Karpas-422 (cell line): ENCODE data around the gene PAPPA. TPM values are rescaled to one million over a fixed set of nuclear protein-coding genes. Genes with fewer than 3 reads are reported as not detected.

ENCODE experiments used
- DNase-seq: peaks from one replicate; pipeline ENCODE4 v3.0.0-alpha.2; 2015
- H2AFZ ChIP-seq: fragments of 200-600 bp; sonication (generic); 2 replicates; pipeline ENCODE4 v1.6.1; 2014; ENCODE audit warnings: antibody characterized with exemption, low read length, mixed read lengths
- H3K27ac ChIP-seq: fragments of 200-600 bp; sonication (generic); 2 replicates; pipeline ENCODE4 v1.5.1; 2014; ENCODE audit warnings: mild to moderate bottlenecking, low read length, moderate library complexity
- H3K27me3 ChIP-seq: fragments of 200-600 bp; sonication (generic); 2 replicates; pipeline ENCODE4 v1.6.1; 2014; ENCODE audit warnings: low read length, mixed read lengths
- H3K36me3 ChIP-seq: fragments of 200-600 bp; sonication (generic); 2 replicates; pipeline ENCODE4 v1.6.1; 2014; ENCODE audit warnings: low read length, mixed read lengths; ENCODE audit not compliant: insufficient read depth
- H3K4me1 ChIP-seq: fragments of 200-600 bp; sonication (generic); 2 replicates; pipeline ENCODE4 v1.6.1; 2014; ENCODE audit warnings: mild to moderate bottlenecking, low read length, mixed read lengths
- H3K4me2 ChIP-seq: fragments of 200-600 bp; sonication (generic); 2 replicates; pipeline ENCODE4 v1.6.1; 2014; ENCODE audit warnings: low read length, low read depth, mild to moderate bottlenecking; ENCODE audit not compliant: poor library complexity, severe bottlenecking
- H3K4me3 ChIP-seq: fragments of 200-600 bp; sonication (generic); 2 replicates; pipeline ENCODE4 v1.5.1; 2014; ENCODE audit warnings: mild to moderate bottlenecking, antibody characterized with exemption, low read length, mixed read lengths
- H3K79me2 ChIP-seq: fragments of 200-600 bp; sonication (generic); 2 replicates; pipeline ENCODE4 v1.6.1; 2014; ENCODE audit warnings: mild to moderate bottlenecking, low read length, mixed read lengths
- H3K9ac ChIP-seq: fragments of 200-600 bp; sonication (generic); 2 replicates; pipeline ENCODE4 v1.6.0; 2014; ENCODE audit warnings: low read length
- H3K9me2 ChIP-seq: fragments of 200-600 bp; sonication (generic), shearing (Covaris generic); replicated peaks from 2 replicates; pipeline ENCODE4 v1.6.0; 2014; ENCODE audit warnings: mild to moderate bottlenecking, low read length, moderate library complexity; ENCODE audit not compliant: insufficient read depth
- H3K9me3 ChIP-seq: fragments of 300-700, 200-600 bp; sonication (generic); 2 replicates; pipeline ENCODE4 v1.6.1; 2014; ENCODE audit warnings: low read length, mixed read lengths
- H4K20me1 ChIP-seq: fragments of 200-600 bp; sonication (generic); 2 replicates; pipeline ENCODE4 v1.6.1; 2014; ENCODE audit warnings: mild to moderate bottlenecking, antibody characterized with exemption, low read length, low read depth; ENCODE audit not compliant: insufficient read depth
- total RNA-seq: library from RNA; depleted of rRNA; stranded (reverse); fragments of >200 nt; shearing (Covaris generic); gene quantifications from 2 replicates; pipeline ENCODE4 v1.2.3, GENCODE V29; 2014; ENCODE audit warnings: low replicate concordance

PAPPA gene
- total RNA-seq, 1 experiment from 2014 or later = 0.30 TPM

GRCh38 chr9:116198344-116198743 is 44.8 kb downstream of the PAPPA start:
- H3K27me3 ChIP-seq = no peaks in the 10 kb centered on the region
- H3K9me2 ChIP-seq = no peaks in the 10 kb centered on the region
- no peak overlapping the region for H3K4me2 ChIP-seq
- no peak overlapping the region for H3K9ac ChIP-seq
- no peak overlapping the region for H3K4me3 ChIP-seq
- H3K9me3 ChIP-seq = no peaks in the 10 kb centered on the region
- H3K79me2 ChIP-seq = no peaks in the 10 kb centered on the region
- H3K4me1 ChIP-seq = peaks cover 5% of the 10 kb centered on the region
- no peaks in the 10 kb centered on the region for H3K36me3 ChIP-seq
- DNase-seq = no peak
- H3K27ac ChIP-seq = no peak overlapping the region
- no peaks in the 10 kb centered on the region for H4K20me1 ChIP-seq
- H2AFZ ChIP-seq = no peak overlapping the region

DNA sequence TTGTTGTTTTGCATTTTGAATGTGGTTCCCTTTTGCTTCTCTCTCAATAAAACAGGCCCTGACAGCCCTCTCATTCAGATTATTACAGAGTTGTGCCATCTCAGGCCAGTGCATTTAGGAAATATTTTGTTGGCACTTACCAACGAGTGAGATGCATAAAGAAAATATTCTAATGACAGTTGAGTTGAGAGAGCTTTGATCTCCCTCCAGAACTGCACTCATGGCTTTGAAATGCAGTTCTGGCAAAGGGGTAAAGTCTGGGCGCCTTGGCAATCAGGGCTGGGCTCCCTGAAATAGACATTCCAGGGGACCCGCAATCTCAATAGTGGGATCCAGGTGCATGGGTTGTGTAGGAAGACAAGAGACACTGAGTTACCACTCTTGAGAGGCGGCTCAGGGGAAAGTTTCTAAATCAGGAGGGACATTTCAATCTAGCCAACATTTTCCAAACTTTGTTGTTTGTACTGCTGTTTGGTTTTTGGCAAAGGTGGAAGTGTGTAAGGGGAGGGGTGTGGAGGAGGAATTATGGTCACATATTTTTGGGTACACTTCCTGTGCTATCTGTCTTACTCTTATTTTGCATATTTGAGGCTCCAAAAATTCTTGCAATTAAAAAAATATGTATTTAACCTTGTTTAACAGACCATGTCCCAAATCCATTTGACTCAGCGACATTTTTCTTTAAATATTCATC is 48.8 kb downstream of the PAPPA start:
- Histone ChIP-seq H3K9me3 (no peaks in the 10 kb centered on the region), H3K9ac (no peak overlapping the region), H3K27ac (no peak overlapping the region), H3K4me1 (peaks cover 5% of the 10 kb centered on the region), H3K36me3 (no peaks in the 10 kb centered on the region), H3K79me2 (no peaks in the 10 kb centered on the region), H3K9me2 (no peaks in the 10 kb centered on the region), H3K27me3 (no peaks in the 10 kb centered on the region), H4K20me1 (no peaks in the 10 kb centered on the region), H3K4me3 (no peak overlapping the region), H2AFZ (no peak overlapping the region), H3K4me2 (no peak overlapping the region)
- no peak for DNase-seq

DNA sequence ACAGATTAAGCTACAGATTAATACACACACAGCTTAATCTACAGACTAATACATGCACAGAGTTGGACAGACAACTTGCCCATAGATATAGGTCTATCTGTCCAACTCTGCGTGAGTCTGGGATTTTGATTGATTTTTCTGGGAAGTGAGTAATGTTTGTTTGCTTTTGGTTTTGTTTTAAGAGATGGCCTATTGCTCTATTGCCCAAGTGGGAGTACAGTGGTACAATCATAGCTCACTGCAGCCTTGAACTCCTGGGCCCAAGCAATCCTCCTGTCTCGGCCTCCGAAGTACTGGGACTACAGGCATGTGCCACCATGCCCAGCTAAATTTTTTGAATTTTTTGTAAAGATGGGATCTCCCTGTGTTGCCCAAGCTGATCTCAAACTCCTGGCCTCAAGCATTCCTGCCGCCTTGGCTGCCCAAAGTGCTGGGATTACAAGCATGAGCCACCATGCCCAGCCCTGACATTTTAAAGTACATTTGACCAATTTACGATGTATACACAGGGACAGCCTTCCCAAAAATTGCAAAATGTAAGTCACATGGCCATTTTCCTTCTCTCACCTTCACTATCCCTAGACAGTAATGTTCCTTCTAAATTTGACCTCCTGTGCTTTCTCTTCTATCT is 50.8 kb downstream of the PAPPA start:
- H3K9me2 ChIP-seq = no peaks in the 10 kb centered on the region
- H3K9me3 ChIP-seq = no peaks in the 10 kb centered on the region
- H3K27ac ChIP-seq = no peak overlapping the region
- peaks cover 5% of the 10 kb centered on the region for H3K4me1 ChIP-seq
- H3K4me2 ChIP-seq = no peak overlapping the region
- no peaks in the 10 kb centered on the region for H3K36me3 ChIP-seq
- no peaks in the 10 kb centered on the region for H3K27me3 ChIP-seq
- H4K20me1 ChIP-seq = no peaks in the 10 kb centered on the region
- no peak overlapping the region for H3K9ac ChIP-seq
- H3K79me2 ChIP-seq = no peaks in the 10 kb centered on the region
- H2AFZ ChIP-seq = no peak overlapping the region
- DNase-seq = no peak
- no peak overlapping the region for H3K4me3 ChIP-seq

DNA sequence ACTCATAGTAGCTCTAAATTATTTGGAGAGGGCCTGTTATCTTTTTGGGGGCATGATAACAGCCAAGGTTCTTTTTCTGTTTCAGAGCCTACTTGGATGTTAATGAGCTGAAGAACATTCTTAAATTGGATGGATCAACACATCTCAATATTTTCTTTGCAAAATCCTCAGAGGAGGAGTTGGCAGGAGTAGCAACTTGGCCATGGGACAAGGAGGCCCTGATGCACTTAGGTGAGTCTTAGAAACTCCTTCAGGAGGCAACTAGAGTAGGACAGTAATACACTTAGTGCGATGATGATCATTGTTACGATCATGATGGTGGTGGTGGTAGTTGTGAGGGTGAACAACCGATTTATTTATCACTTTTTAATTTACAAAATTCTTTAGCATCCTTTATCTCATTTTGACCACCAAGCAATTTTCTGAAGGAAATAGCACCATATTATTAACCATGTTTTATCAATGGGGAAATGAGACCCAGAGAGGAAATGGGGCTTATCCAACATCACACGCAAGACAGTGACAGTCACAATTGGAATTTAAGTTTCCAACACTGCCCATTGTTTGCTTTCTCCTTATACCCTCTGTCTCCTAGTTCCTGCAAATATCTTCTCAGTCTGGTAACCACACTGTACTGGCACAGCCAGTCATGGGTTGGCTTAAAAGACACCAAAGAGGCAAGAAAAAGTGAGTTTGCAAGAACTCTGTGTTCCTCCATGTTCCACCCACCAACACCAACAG is 54.0 kb downstream of the PAPPA start:
- Histone ChIP-seq H3K4me2 (no peak overlapping the region), H3K9me2 (no peaks in the 10 kb centered on the region), H3K27me3 (no peaks in the 10 kb centered on the region), H3K27ac (no peak overlapping the region), H3K79me2 (no peaks in the 10 kb centered on the region), H3K4me3 (no peak overlapping the region), H3K36me3 (no peaks in the 10 kb centered on the region), H3K9me3 (no peaks in the 10 kb centered on the region), H2AFZ (no peak overlapping the region), H3K4me1 (peaks cover 4% of the 10 kb centered on the region), H4K20me1 (no peaks in the 10 kb centered on the region), H3K9ac (no peak overlapping the region)
- no peak for DNase-seq

DNA sequence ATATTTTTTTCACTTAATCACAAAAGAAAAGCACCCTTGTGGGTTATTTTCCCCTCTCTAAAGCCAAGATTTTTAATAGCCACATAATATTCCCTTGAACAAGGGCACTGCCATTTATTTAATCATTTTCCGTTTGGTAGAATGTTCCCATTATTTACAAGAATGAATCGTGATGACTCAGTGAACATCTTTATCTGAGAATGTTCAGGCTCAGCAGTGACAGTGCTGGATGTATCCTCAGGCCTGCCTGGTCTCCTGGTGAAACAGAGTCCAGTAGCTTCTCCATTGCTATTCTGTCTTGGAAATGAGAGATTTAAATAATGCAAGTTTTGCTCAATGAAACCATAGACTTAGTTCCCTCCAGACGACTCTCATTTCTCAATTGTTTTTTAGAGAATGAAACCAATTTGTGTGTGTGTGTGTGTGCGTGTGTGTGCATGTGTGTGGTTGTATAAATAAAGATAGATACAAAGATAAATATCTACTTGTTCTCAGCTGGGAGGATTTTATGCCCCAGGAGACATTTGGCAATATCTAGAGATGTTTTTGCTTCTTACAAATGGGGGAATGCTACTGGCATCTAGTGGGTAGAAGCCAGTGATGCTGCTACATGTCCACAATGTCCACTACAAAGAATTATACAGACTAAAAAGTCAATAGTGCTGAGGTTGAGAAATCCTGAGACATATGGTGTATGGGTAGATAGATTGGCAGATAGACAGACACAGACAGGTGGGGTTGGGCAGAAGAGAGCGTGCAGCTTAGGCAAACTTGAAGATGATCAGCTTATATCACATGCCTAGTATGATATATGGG is 55.0 kb downstream of the PAPPA start:
- Histone ChIP-seq H3K27ac (no peak overlapping the region), H3K4me2 (no peak overlapping the region), H3K9ac (no peak overlapping the region)

DNA sequence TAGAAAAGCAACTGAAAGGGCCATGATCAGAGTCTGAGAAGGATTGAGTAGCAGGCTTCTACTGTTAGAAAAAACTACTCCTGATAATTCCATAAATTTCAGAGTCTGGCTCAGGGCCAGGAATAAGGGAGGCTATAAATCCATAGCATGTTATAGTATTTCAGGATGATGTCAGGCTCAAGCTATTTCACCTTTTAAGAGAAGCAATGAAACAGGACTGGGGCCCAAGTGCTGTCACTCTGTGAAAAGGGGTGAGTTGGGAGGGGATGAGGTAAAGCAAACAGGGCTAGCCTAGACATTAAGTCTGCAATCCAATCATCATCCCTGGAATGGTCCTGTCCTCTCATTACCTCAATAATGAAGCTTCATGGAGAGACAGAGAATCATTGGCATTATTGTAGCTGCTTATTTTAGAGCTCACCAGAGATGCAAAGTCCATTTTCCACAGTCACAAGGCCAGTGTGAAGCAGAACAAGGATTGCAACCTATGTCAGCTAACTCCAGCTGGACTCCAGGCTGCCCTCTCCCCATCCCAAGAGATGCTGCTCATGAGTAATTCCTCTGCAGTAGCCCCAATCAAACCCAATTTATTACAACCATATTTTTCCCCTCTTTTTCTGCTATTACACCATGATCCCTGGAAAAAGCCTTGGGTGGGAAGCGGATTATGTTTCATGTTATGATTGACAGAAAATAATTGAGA is 56.0 kb downstream of the PAPPA start:
- Histone ChIP-seq H3K4me3 (no peak overlapping the region), H3K9me3 (no peaks in the 10 kb centered on the region), H4K20me1 (no peaks in the 10 kb centered on the region), H2AFZ (no peak overlapping the region), H3K79me2 (no peaks in the 10 kb centered on the region), H3K4me1 (no peaks in the 10 kb centered on the region), H3K4me2 (no peak overlapping the region), H3K9me2 (no peaks in the 10 kb centered on the region; the same call in 1 of the 2 replicates), H3K27ac (no peak overlapping the region), H3K9ac (no peak overlapping the region), H3K36me3 (no peaks in the 10 kb centered on the region), H3K27me3 (no peaks in the 10 kb centered on the region)
- no peak for DNase-seq

More for the DNA sequence above, 55.0 kb downstream of the PAPPA start:
- Histone ChIP-seq H3K4me3 (no peak overlapping the region), H3K36me3 (no peaks in the 10 kb centered on the region), H4K20me1 (no peaks in the 10 kb centered on the region), H3K9me3 (no peaks in the 10 kb centered on the region), H3K4me1 (no peaks in the 10 kb centered on the region), H3K79me2 (no peaks in the 10 kb centered on the region), H3K27me3 (no peaks in the 10 kb centered on the region), H3K9me2 (no peaks in the 10 kb centered on the region; the same call in 1 of the 2 replicates), H2AFZ (no peak overlapping the region)
- no peak for DNase-seq

DNA sequence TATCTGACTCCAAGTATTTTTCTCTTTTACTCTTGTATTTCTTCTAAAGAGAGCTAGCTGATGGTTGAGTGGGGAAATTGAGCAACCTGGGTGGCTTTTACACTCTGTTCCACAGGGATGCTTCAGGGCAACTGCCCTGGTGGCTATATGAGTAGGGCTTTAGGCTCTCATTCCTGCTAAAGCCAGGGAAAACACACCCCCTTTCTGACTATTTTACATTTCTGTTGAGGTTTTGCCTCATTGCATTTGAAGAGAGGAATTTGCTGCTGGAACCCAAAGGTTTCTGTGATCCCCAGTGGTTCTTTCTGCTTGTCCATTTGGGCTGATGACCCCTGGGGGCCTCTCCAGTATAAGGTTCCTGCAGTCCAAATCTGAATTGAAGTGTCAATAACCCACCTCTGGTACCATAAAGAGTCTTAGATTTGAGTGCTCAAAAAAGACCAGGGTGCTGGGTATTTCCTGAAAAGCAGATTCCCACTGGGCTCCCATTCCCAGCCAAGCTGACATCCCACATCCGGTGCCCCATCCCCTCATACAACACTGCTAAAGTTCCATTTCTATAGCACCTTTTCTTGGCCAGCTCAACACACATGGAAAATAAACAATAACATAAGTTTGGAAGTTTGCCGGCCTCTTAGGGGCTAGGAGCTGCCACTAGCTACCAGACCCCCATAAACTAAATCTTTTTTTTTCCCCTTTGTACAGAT is 59.5 kb downstream of the PAPPA start:
- no peaks in the 10 kb centered on the region for H3K4me1 ChIP-seq
- no peaks in the 10 kb centered on the region for H3K27me3 ChIP-seq
- H3K27ac ChIP-seq = no peak overlapping the region
- no peaks in the 10 kb centered on the region for H3K79me2 ChIP-seq
- H3K36me3 ChIP-seq = no peaks in the 10 kb centered on the region
- H3K9me2 ChIP-seq = no peaks in the 10 kb centered on the region; the same call in 1 of the 2 replicates
- no peaks in the 10 kb centered on the region for H4K20me1 ChIP-seq
- no peak for DNase-seq
- no peak overlapping the region for H3K4me2 ChIP-seq
- H3K9ac ChIP-seq = no peak overlapping the region
- no peak overlapping the region for H2AFZ ChIP-seq
- no peak overlapping the region for H3K4me3 ChIP-seq
- H3K9me3 ChIP-seq = no peaks in the 10 kb centered on the region
